Measurements from ENCODE around the gene RPN1. TPM values are rescaled to one million over a fixed set of nuclear protein-coding genes. Genes with fewer than 3 reads are reported as not detected.

RPN1 gene
- total and polyA plus RNA-seq, 10 of the 15 experiments (the other 5 are each of a cell fraction or from before 2014, with no cell fraction given) = 56.1 to 266 (median 157) TPM

- H4K20me1 ChIP-seq (ENCODE audit: control insufficient read depth, insufficient read depth) = no peaks in the 10 kb centered on the region
- RAD21 ChIA-PET (ENCODE audit: unreplicated experiment) = no interaction called here
- H3K9ac ChIP-seq (ENCODE audit: control insufficient read depth, insufficient read depth, low read length) = no peak overlapping the region
- no peak overlapping the region for H3K27ac ChIP-seq (ENCODE audit: control insufficient read depth, insufficient read depth)
- no peaks in the 10 kb centered on the region for H3K79me2 ChIP-seq (ENCODE audit: control insufficient read depth, insufficient read depth, low read length)
- FAIRE-seq (no peak), ATAC-seq (no peak), DNase-seq (ENCODE audit: low read depth, low spot score) (no peak)
- no TSS peak for BruUV-seq (replicated peaks)
- SMC1A ChIA-PET (ENCODE audit: uncharacterized antibody, unreplicated experiment) = no interaction called here
- no peaks in the 10 kb centered on the region for H3K36me3 ChIP-seq (ENCODE audit: control insufficient read depth in 2 of 2, insufficient read depth in 2 of 2, low read length in 1 of 2)
- WGBS (ENCODE audit: insufficient coverage, insufficient replicate concordance, low lambda C conversion rate, missing lambda C conversion rate) = 60% methylated on average over 5 of the region's 5 CpGs
- H3K4me3 ChIP-seq = no peak overlapping the region
- no peak overlapping the region for H2AFZ ChIP-seq (ENCODE audit: control insufficient read depth, low read depth, low read length)
- no peak overlapping the region for H3K4me2 ChIP-seq (ENCODE audit: control insufficient read depth, insufficient read depth)
- no peaks in the 10 kb centered on the region; the same call in 2 of the 3 replicates for H3K9me3 ChIP-seq (replicated peaks; ENCODE audit: control insufficient read depth, insufficient read depth, low read length)
- H3K27me3 ChIP-seq (replicated peaks in 1 of 2; ENCODE audit: control insufficient read depth in 2 of 2, insufficient read depth in 2 of 2, low read length in 1 of 2) = no peaks in the 10 kb centered on the region; a peak in 1 of 4 replicates
- intact Hi-C loops (cut with micrococcal nuclease; ENCODE audit: unreplicated experiment) = no loop called here
- POLR2A ChIA-PET = no interaction called here
- no peak for TF ChIP-seq CBFB (IDR thresholded peaks at IDR 0.05; ENCODE audit: low read depth)
- TF ChIP-seq ATF7 (IDR thresholded peaks at IDR 0.05; ENCODE audit: low read depth) = no peak
- no peak for TF ChIP-seq BRCA1 (IDR thresholded peaks at IDR 0.05; ENCODE audit: low read depth, low read length)
- no peak for TF ChIP-seq ZBTB33 (IDR thresholded peaks at IDR 0.05)
- TF ChIP-seq MYB (IDR thresholded peaks at IDR 0.05; ENCODE audit: borderline replicate concordance, low read depth, low read length) = no peak
- TF ChIP-seq ZBTB11 (CRISPR knock-in tag; IDR thresholded peaks at IDR 0.05) = no peak
- TF ChIP-seq TCF7 (IDR thresholded peaks at IDR 0.05; ENCODE audit: borderline replicate concordance) = no peak
- no peak for TF ChIP-seq ZBED1 (IDR thresholded peaks at IDR 0.05; ENCODE audit: borderline replicate concordance)
- TF ChIP-seq GABPA (IDR thresholded peaks at IDR 0.05; ENCODE audit: low read depth) = no peak
- no peak for TF ChIP-seq SPI1 (IDR thresholded peaks at IDR 0.05; ENCODE audit: borderline replicate concordance, insufficient read depth, low read depth, low read length)
- no peak for TF ChIP-seq CEBPB (IDR thresholded peaks at IDR 0.05; ENCODE audit: borderline replicate concordance in 1 of 2, low read depth in 2 of 2, low read length in 2 of 2)
- no peak for TF ChIP-seq RELB (IDR thresholded peaks at IDR 0.05; ENCODE audit: low read depth)
- no peak for TF ChIP-seq MEF2A (IDR thresholded peaks at IDR 0.05; ENCODE audit: insufficient read depth, low read depth, low read length)
- TF ChIP-seq MTA3 (IDR thresholded peaks at IDR 0.05; ENCODE audit: borderline replicate concordance, low read length) = no peak
- no peak for TF ChIP-seq CREM (IDR thresholded peaks at IDR 0.05; ENCODE audit: low read depth)
- TF ChIP-seq RAD21 (IDR thresholded peaks at IDR 0.05; ENCODE audit: insufficient read depth, low read depth, low read length) = no peak
- no peak for TF ChIP-seq NFXL1 (IDR thresholded peaks at IDR 0.05; ENCODE audit: borderline replicate concordance)
- no peaks in the 10 kb centered on the region for H3K4me1 ChIP-seq (ENCODE audit: control insufficient read depth, insufficient read depth, low read length)
- in situ Hi-C loops (cut with MboI) = no loop called here
- CTCF ChIA-PET = interaction anchor here (1.3 kb wide), 1 partner anchor 13 kb away, joined by 4 read pairs; no protein-coding TSS in a partner anchor
Observed at GRCh38 chr3:128591738-128592426, 58.7 kb downstream of the RPN1 start.

Data from GM12878 (cell line).